Measurements from ENCODE around the gene PIAS4.

The PIAS4 gene

GRCh38 chr19:4023600-4024398, 16.3 kb downstream of the PIAS4 start:
- no peak for DNase-seq

- DNase-seq, result no peak
Observed at GRCh38 chr19:4025317-4025716, 17.8 kb downstream of the PIAS4 start.

- DNase-seq, result no peak
Observed at GRCh38 chr19:4027146-4027545, 19.6 kb downstream of the PIAS4 start.

GRCh38 chr19:4028334-4029246, 21.1 kb downstream of the PIAS4 start:
- no peak for DNase-seq

- no peak for DNase-seq
Observed at GRCh38 chr19:4029247-4029614, 21.7 kb downstream of the PIAS4 start.

GRCh38 chr19:4030552-4030951, 23.0 kb downstream of the PIAS4 start:
- DNase-seq, result no peak

GRCh38 chr19:4030981-4031380, 23.4 kb downstream of the PIAS4 start:
- no peak for DNase-seq

GRCh38 chr19:4031420-4031819, 23.9 kb downstream of the PIAS4 start:
- DNase-seq, result no peak

GRCh38 chr19:4032436-4032835, 24.9 kb downstream of the PIAS4 start:
- no peak for DNase-seq

- DNase-seq, result no peak
Observed at GRCh38 chr19:4033028-4033956, 25.8 kb downstream of the PIAS4 start.

GRCh38 chr19:4034048-4035017, 26.8 kb downstream of the PIAS4 start:
- no peak for DNase-seq

- no peak for DNase-seq
Observed at GRCh38 chr19:4035018-4035566, 27.6 kb downstream of the PIAS4 start.

- no peak for DNase-seq
Observed at GRCh38 chr19:4035582-4035981, 28.0 kb downstream of the PIAS4 start.

GRCh38 chr19:4036576-4037300, 29.2 kb downstream of the PIAS4 start:
- DNase-seq, result no peak

GRCh38 chr19:4037301-4037949, 29.9 kb downstream of the PIAS4 start:
- DNase-seq, result no peak

- DNase-seq, result no peak
Observed at GRCh38 chr19:4038057-4038456, 30.5 kb downstream of the PIAS4 start.

GRCh38 chr19:4038661-4039423, 31.3 kb downstream of the PIAS4 start:
- no peak for DNase-seq

GRCh38 chr19:4042064-4042730, 34.7 kb downstream of the PIAS4 start:
- no peak for DNase-seq

- no peak for DNase-seq
Observed at GRCh38 chr19:4042731-4043082, 35.2 kb downstream of the PIAS4 start.
